Heart right ventricle (tissue), 16 donors: ENCODE measurements around the gene EFR3B. TPM values are rescaled to one million over a fixed set of nuclear protein-coding genes. Genes with fewer than 3 reads are reported as not detected.

Experiments
- ATAC-seq, 8 donors: fragments of 200-7000 bp; cut with Tn5 transposase; one replicate each; pipeline ENCODE4 v1.9.1; 2020; ENCODE audit warnings: mild to moderate bottlenecking in 8 of 8, moderate library complexity in 8 of 8, moderate number of reproducible peaks in 1 of 8
- DNase-seq, 2 donors: peaks; one replicate each; pipeline ENCODE4 v3.0.0-alpha.2; 2020
- H3K27ac ChIP-seq, 10 donors: fragments of 200-600 bp; sonication (generic) in 2 of 10; one replicate each; pipeline versions ENCODE4 v1.5.0 to v1.8.0; 2020 to 2022; ENCODE audit warnings: mild to moderate bottlenecking in 3 of 10
- H3K27me3 ChIP-seq, 7 donors: fragments of 200-600 bp; one replicate each; pipeline ENCODE4 v1.8.0; 2021 to 2022; ENCODE audit warnings: mild to moderate bottlenecking in 2 of 7
- H3K36me3 ChIP-seq, 9 donors: fragments of 200-600 bp; sonication (generic) in 1 of 9; one replicate each; pipeline versions ENCODE4 v1.5.0 to v1.8.0; 2020 to 2022; ENCODE audit warnings: mild to moderate bottlenecking in 2 of 9
- H3K4me1 ChIP-seq, 9 donors: fragments of 200-600 bp; sonication (generic) in 1 of 9; one replicate each; pipeline versions ENCODE4 v1.5.0 to v1.8.0; 2020 to 2022; ENCODE audit warnings: mild to moderate bottlenecking in 4 of 9
- H3K4me3 ChIP-seq, 10 donors: fragments of 200-600 bp; sonication (generic) in 2 of 10; one replicate each; pipeline versions ENCODE4 v1.5.0 to v1.8.0; 2020 to 2022; ENCODE audit warnings: mild to moderate bottlenecking in 7 of 10, moderate library complexity in 2 of 10
- H3K9me3 ChIP-seq, 11 donors: fragments of 200-600 bp in 10 of 11; sonication (generic) in 2 of 11; one replicate each; pipeline versions ENCODE4 v1.5.0 to v1.8.0; 2013 to 2022; ENCODE audit warnings: mild to moderate bottlenecking in 2 of 11, control low read depth in 1 of 11, moderate library complexity in 1 of 11
- CTCF ChIP-seq, 9 donors: fragments of 200-600 bp; sonication (generic) in 2 of 9; IDR thresholded peaks; one replicate each; pipeline versions ENCODE4 v1.5.0 to v1.8.0; 2021 to 2022; ENCODE audit warnings: antibody characterized with exemption in 9 of 9, mild to moderate bottlenecking in 5 of 9, moderate library complexity in 1 of 9
- WGBS, 2 donors: extraction: QIAGEN DNeasy Blood & Tissue Kit; methylation state at CpG; one replicate each; pipeline ENCODE4 v1.1.7; 2013; ENCODE audit warnings: inconsistent platforms in 1 of 2; 5-methylcytosine and 5-hydroxymethylcytosine counted together
- intact Hi-C, 10 donors: fragments of 100-400 bp; cut with DNase I; formaldehyde crosslinking; loops; one replicate each; pipeline versions ENCODE4 v1.11.1 to v1.14.2; 2022
- polyA plus RNA-seq, 2 donors: library from polyadenylated mRNA; stranded (reverse); fragments of 200-250 nt; gene quantifications; one replicate each; pipeline ENCODE4 v1.2.3, GENCODE V29; 2013
- total RNA-seq, 10 donors: library from RNA; stranded (reverse); fragmentation: NEBNext Ultra II Directional in 3 of 10; extraction: Animal tissue kit (Norgen Biotek cat#: 25700) in 3 of 10; gene quantifications; one replicate each; pipeline versions ENCODE4 v1.2.1 to v1.2.4, GENCODE V29; 2021 to 2023
- donor health status: Arrhythmogenic right ventricular cardiomyopathy.
- donor health status: ischemic (EF 13 %, LVEDD 7.1; RV severe dilation, severe dysfunction).
- donor health status: healthy with polysubstance abuse.
- donor health status: DM: no; HTN: yes; CAD: no.
- donor health status: DM: no; HTN: no; CAD: no.
- donor health status: ischemic (EF 25% LVEDD 6.9; RV normal size, moderate dysfunction).
- donor health status: ischemic (EF 25% LVEDD 5.7; RV mildly dilated, moderate dysfunction).
- donor health status: healthy.
- donor health status: DM: yes; HTN: yes; CAD: no.
- donor health status: Ischemic cardiomyopathy.
- donor health status: ischemic (EF 35%, LVEDD 5.7; RV mildly dilated, moderate dysfunction).
- donor health status: nonischemic (EF 11% LVEDD 7.7; RV severe dilation, severe dysfunction).
- donor health status: DM: yes; HTN: yes; CAD: no.
- donor health status: PGD.
- donor health status: ischemic (EF 29% LVEDD 5.4; RV normal size, mild dysfunction).
- donor health status: nonischemic (EF 23%, LVEDD 6.1; RV moderate dilation, normal function).

Gene EFR3B
- total and polyA plus RNA-seq, 12 donors: 0.62 to 15.2 (median 7.0) TPM

GRCh38 chr2:25065768-25066167 is 23.9 kb downstream of the EFR3B start:
- Histone ChIP-seq H3K4me1 (peaks cover 6 to 36% (median 17%) of the 10 kb centered on the region in 9 donors), H3K36me3 (no peaks in the 10 kb centered on the region), H3K27ac (no peak overlapping the region), H3K27me3 (no peaks in the 10 kb centered on the region), H3K4me3 (no peak overlapping the region), H3K9me3 (peaks cover 0 to 11% (median 0%) of the 10 kb centered on the region in 11 donors)
- ATAC-seq: no peak
- no peak for DNase-seq
- intact Hi-C loops: no loop called here
- 91 to 94% methylated on average over 4 of the region's 4 CpGs for WGBS, 2 donors
- no peak for TF ChIP-seq CTCF (IDR thresholded peaks at IDR 0.05)

- Histone ChIP-seq H3K9me3 (peaks cover 0 to 11% (median 0%) of the 10 kb centered on the region in 11 donors), H3K27ac (no peak overlapping the region), H3K36me3 (no peaks in the 10 kb centered on the region), H3K4me1 (peaks cover 6 to 36% (median 17%) of the 10 kb centered on the region in 9 donors), H3K27me3 (no peaks in the 10 kb centered on the region), H3K4me3 (no peak overlapping the region)
- ATAC-seq (no peak), DNase-seq (no peak)
- intact Hi-C loops: no loop called here
- no peak for TF ChIP-seq CTCF (IDR thresholded peaks at IDR 0.05)
- WGBS, 2 donors: 84 to 89% methylated on average over 2 of the region's 2 CpGs
Observed at GRCh38 chr2:25066455-25066854, 24.6 kb downstream of the EFR3B start.

GRCh38 chr2:25068217-25068616 is 26.3 kb downstream of the EFR3B start:
- Histone ChIP-seq H3K27me3 (no peaks in the 10 kb centered on the region), H3K9me3 (peaks cover 0 to 11% (median 0%) of the 10 kb centered on the region in 11 donors), H3K4me1 (peaks cover 6 to 27% (median 17%) of the 10 kb centered on the region in 9 donors), H3K27ac (no peak overlapping the region), H3K36me3 (no peaks in the 10 kb centered on the region), H3K4me3 (no peak overlapping the region)
- intact Hi-C loops: no loop called here
- no peak for TF ChIP-seq CTCF (IDR thresholded peaks at IDR 0.05)
- ATAC-seq (no peak), DNase-seq (no peak)
- WGBS, 2 donors: 78 to 80% methylated on average over 5 of the region's 5 CpGs

- no peak for TF ChIP-seq CTCF (IDR thresholded peaks at IDR 0.05)
- WGBS, 2 donors: 84 to 88% methylated on average over 8 of the region's 8 CpGs
Observed at GRCh38 chr2:25071966-25072365, 30.1 kb downstream of the EFR3B start.

More at GRCh38 chr2:25071966-25072365, 30.1 kb downstream of the EFR3B start:
- no peak overlapping the region for H3K4me3 ChIP-seq
- H3K27ac ChIP-seq: no peak overlapping the region
- no peaks in the 10 kb centered on the region for H3K27me3 ChIP-seq
- no peaks in the 10 kb centered on the region for H3K36me3 ChIP-seq
- intact Hi-C loops: no loop called here
- DNase-seq: no peak
- peaks cover 0 to 20% (median 7%) of the 10 kb centered on the region in 9 donors for H3K4me1 ChIP-seq
- peaks cover 0 to 1% (median 0%) of the 10 kb centered on the region in 11 donors for H3K9me3 ChIP-seq
- no peak for ATAC-seq
